Peyer's patch (tissue), 4 donors: ENCODE results near the gene NMT1.

Experiments used
- CTCF ChIP-seq, 6 experiments: fragments of 450-650 bp in 4 of 6; fragments of 200-600 bp in 2 of 6; sonication (generic) in 1 of 6; IDR thresholded peaks; one replicate each; pipeline ENCODE4 v1.5.1; 2017 to 2019; ENCODE audit warnings: antibody characterized with exemption in 6 of 6, mild to moderate bottlenecking in 3 of 6, moderate library complexity in 1 of 6
- POLR2A ChIP-seq, 2 donors: fragments of 450-650 bp; IDR thresholded peaks; one replicate each; pipeline ENCODE4 v1.5.1; 2017; ENCODE audit warnings: antibody characterized with exemption in 2 of 2, mild to moderate bottlenecking in 2 of 2, moderate library complexity in 2 of 2

- TF ChIP-seq CTCF (IDR thresholded peaks at IDR 0.05): no peak
- no peak for TF ChIP-seq POLR2A (IDR thresholded peaks at IDR 0.05)
These were observed 30.4 kb upstream of the NMT1 start for GRCh38 chr17:45030733-45031132.
